GM15510 (cell line): ENCODE measurements around the gene RCL1.

Experiments used
- POLR2A ChIP-seq: IDR thresholded peaks from 3 replicates; pipeline ENCODE4 v1.6.1; 2011; ENCODE audit warnings: borderline replicate concordance; ENCODE audit not compliant: insufficient read length; ENCODE audit errors: extremely low read depth

RCL1 gene

GRCh38 chr9:4792572-4793458 lies at the start of gene RCL1:
Gene RCL1, plus strand, starts transcription at chr9:4792944. Its CDS starts 148 bp downstream, at chr9:4793092.
- TF ChIP-seq POLR2A: peak; percentile 74

- TF ChIP-seq POLR2A: no peak
Measured at GRCh38 chr9:4743131-4743875, 49.4 kb upstream of the RCL1 start.

- no peak for TF ChIP-seq POLR2A
Measured at GRCh38 chr9:4746278-4747030, 46.3 kb upstream of the RCL1 start.

- TF ChIP-seq POLR2A: no peak
Measured at GRCh38 chr9:4748612-4749011, 44.1 kb upstream of the RCL1 start.

- TF ChIP-seq POLR2A: no peak
Measured at GRCh38 chr9:4750023-4750673, 42.6 kb upstream of the RCL1 start.

- TF ChIP-seq POLR2A: no peak
Measured at GRCh38 chr9:4755026-4755609, 37.6 kb upstream of the RCL1 start.

GRCh38 chr9:4756420-4756819 lies 36.3 kb upstream of the RCL1 start:
- no peak for TF ChIP-seq POLR2A

GRCh38 chr9:4760122-4760521 lies 32.6 kb upstream of the RCL1 start:
- TF ChIP-seq POLR2A: no peak

GRCh38 chr9:4762108-4762885 lies 30.4 kb upstream of the RCL1 start:
- no peak for TF ChIP-seq POLR2A

GRCh38 chr9:4762886-4763541 lies 29.7 kb upstream of the RCL1 start:
- no peak for TF ChIP-seq POLR2A

- TF ChIP-seq POLR2A: no peak
Measured at GRCh38 chr9:4764033-4764432, 28.7 kb upstream of the RCL1 start.

- no peak for TF ChIP-seq POLR2A
Measured at GRCh38 chr9:4768681-4769080, 24.1 kb upstream of the RCL1 start.
